Right cardiac atrium (tissue), 5 donors: ENCODE data around the gene RASSF5. TPM values are rescaled to one million over a fixed set of nuclear protein-coding genes. Genes with fewer than 3 reads are reported as not detected.

Experiments
- ATAC-seq, 2 donors: fragments of 200-7000 bp; cut with Tn5 transposase; one replicate each; pipeline versions ENCODE4 v1.8.0 to v1.9.1; 2020; ENCODE audit warnings: moderate library complexity in 2 of 2, mild to moderate bottlenecking in 1 of 2
- DNase-seq, 3 donors: peaks; one replicate each; pipeline ENCODE4 v3.0.0-alpha.2; 2020
- H3K27ac ChIP-seq: one replicate; pipeline ENCODE4 v1.5.1; 2013; ENCODE audit warnings: mild to moderate bottlenecking, low read length, control low read depth, moderate library complexity
- H3K27me3 ChIP-seq: one replicate; pipeline ENCODE4 v1.6.1; 2013; ENCODE audit not compliant: control insufficient read depth, insufficient read depth
- H3K4me1 ChIP-seq: one replicate; pipeline ENCODE4 v1.6.1; 2013; ENCODE audit warnings: low read length; ENCODE audit not compliant: control insufficient read depth, insufficient read depth
- H3K4me3 ChIP-seq: one replicate; pipeline ENCODE4 v1.5.1; 2013; ENCODE audit warnings: low read length, control low read depth
- H3K9me3 ChIP-seq: one replicate; pipeline ENCODE4 v1.6.1; 2013; ENCODE audit warnings: low read length; ENCODE audit not compliant: control insufficient read depth
- WGBS: extraction: QIAGEN DNeasy Blood & Tissue Kit; methylation state at CpG from one replicate; pipeline ENCODE4 v1.1.7; 2013; 5-methylcytosine and 5-hydroxymethylcytosine counted together
- intact Hi-C, 4 donors: fragments of 100-400 bp; cut with DNase I; formaldehyde crosslinking; loops; one replicate each; pipeline versions ENCODE4 v1.11.0 to v1.14.0; 2022 to 2023
- long read RNA-seq, 4 donors: library from polyadenylated mRNA; unstranded; transcript quantifications; one replicate each; pipeline ENCODE4 v2.0.0, GENCODE V29; 2020 to 2021
- polyA plus RNA-seq: library from polyadenylated mRNA; stranded (reverse); fragments of 200-250 nt; gene quantifications from one replicate; pipeline ENCODE4 v1.2.3, GENCODE V29; 2013
- total RNA-seq, 4 donors: library from RNA; stranded (reverse); fragmentation: NEBNext Ultra II Directional; extraction: Animal tissue kit (Norgen Biotek cat#: 25700); gene quantifications; one replicate each; pipeline ENCODE4 v1.2.1, GENCODE V29; 2021
- donor health status: healthy with polysubstance abuse.
- donor health status: DM: no; HTN: yes; CAD: no.
- donor health status: DM: no; HTN: no; CAD: no.
- donor health status: DM: no; HTN: yes; CAD: no; lungs with severe emphysema.
- donor health status: DM: yes; HTN: yes; CAD: no.

RASSF5 gene, protein sequence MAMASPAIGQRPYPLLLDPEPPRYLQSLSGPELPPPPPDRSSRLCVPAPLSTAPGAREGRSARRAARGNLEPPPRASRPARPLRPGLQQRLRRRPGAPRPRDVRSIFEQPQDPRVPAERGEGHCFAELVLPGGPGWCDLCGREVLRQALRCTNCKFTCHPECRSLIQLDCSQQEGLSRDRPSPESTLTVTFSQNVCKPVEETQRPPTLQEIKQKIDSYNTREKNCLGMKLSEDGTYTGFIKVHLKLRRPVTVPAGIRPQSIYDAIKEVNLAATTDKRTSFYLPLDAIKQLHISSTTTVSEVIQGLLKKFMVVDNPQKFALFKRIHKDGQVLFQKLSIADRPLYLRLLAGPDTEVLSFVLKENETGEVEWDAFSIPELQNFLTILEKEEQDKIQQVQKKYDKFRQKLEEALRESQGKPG
- total RNA-seq: 10 to 100 TPM; 17.4 to 29.0 (median 22.0) TPM
- 9.3 TPM for polyA plus RNA-seq
- long read RNA-seq, donor 1, transcript RASSF5-201 (5 exons, 3,496 nt): major isoform, 35 of 47 reads
- long read RNA-seq, donor 1, partial matches to known transcripts: 5 of 47 reads
- long read RNA-seq, donor 1, other reads (novel, unspliced or antisense): 3 of 47 reads
- long read RNA-seq, donor 2, transcript RASSF5-201 (5 exons, 3,496 nt): major isoform, 19 of 33 reads
- long read RNA-seq, donor 2, transcript RASSF5-202 (6 exons, 2,064 nt): minor isoform, 5 of 33 reads
- long read RNA-seq, donor 2, partial matches to known transcripts: 4 of 33 reads
- long read RNA-seq, donor 2, other reads (novel, unspliced or antisense): 5 of 33 reads
- long read RNA-seq, donor 3, transcript RASSF5-201 (5 exons, 3,496 nt): major isoform, 43 of 62 reads
- long read RNA-seq, donor 3, partial matches to known transcripts: 10 of 62 reads
- long read RNA-seq, donor 3, other reads (novel, unspliced or antisense): 8 of 62 reads
- long read RNA-seq, donor 4, transcript RASSF5-201 (5 exons, 3,496 nt): major isoform, 31 of 42 reads
- long read RNA-seq, donor 4, transcript RASSF5-202 (6 exons, 2,064 nt): minor isoform, 7 of 42 reads
- long read RNA-seq, donor 4, partial matches to known transcripts: 1 of 42 reads
- long read RNA-seq, donor 4, other reads (novel, unspliced or antisense): 2 of 42 reads

DNA sequence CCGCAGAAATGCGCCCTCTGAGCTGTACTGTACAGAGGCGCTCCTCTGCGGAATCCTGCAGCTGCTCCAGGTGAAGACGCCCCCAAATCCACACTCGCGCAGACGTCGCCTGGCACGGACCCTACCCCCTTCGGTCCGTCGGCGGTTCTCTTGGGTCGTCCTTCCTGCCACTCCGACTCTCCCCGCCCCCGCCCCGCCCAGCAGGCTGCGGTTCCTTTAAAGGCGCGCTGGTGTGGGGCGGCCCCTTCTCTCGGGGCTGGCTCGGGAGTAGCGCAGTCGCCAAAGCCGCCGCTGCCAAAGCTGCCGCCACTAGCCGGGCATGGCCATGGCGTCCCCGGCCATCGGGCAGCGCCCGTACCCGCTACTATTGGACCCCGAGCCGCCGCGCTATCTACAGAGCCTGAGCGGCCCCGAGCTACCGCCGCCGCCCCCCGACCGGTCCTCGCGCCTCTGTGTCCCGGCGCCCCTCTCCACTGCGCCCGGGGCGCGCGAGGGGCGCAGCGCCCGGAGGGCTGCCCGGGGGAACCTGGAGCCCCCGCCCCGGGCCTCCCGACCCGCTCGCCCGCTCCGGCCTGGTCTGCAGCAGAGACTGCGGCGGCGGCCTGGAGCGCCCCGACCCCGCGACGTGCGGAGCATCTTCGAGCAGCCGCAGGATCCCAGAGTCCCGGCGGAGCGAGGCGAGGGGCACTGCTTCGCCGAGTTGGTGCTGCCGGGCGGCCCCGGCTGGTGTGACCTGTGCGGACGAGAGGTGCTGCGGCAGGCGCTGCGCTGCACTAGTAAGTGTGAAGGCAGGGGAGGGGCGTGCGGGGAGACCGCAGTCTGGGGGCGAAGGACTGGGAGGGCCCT lies at the start of gene RASSF5:
TSS of gene RASSF5 (plus strand) at position 248 of the 846 bp plus-strand sequence. CDS start at position 320, 72 bp downstream.
- Histone ChIP-seq H3K27ac (no peak within 1 kb of the TSS), H3K4me1 (peaks cover 9% of the 10 kb centered on the region)

DNA sequence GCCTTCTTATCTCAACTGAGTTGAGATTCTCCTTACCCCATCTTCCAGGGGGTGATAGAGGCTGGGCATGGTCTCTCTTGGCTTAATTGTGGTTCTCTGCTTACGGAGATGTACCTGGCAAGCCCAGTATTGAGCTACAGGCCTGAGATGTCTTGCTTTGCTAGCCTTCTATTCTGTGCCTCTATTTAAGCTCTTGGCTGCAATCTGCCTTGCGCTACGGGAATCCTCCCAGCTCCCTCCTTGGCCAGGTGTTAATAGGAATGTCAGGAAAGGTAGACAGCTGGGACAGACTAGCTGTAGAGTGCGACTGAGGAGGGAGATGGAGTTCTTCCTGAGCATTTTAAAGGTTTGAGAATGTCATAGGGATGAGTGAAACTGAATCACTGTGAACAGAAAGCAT lies 47.6 kb upstream of the RASSF5 start:
- Histone ChIP-seq H3K4me3 (no peak overlapping the region), H3K9me3 (no peaks in the 10 kb centered on the region), H3K27ac (no peak overlapping the region), H3K27me3 (no peaks in the 10 kb centered on the region), H3K4me1 (peaks cover 7% of the 10 kb centered on the region)
- no peak for DNase-seq
- no peak for ATAC-seq
- 95% methylated on average over 4 of the region's 4 CpGs for WGBS
- intact Hi-C loops: no loop called here

More for the DNA sequence above, at the start of gene RASSF5:
- no peaks in the 10 kb centered on the region for H3K27me3 ChIP-seq
- ATAC-seq (peak; percentile 84 to 89), DNase-seq (peak; percentile 87 to 96 (median 95))
- 1% methylated on average over 97 of the region's 97 CpGs for WGBS
- peak within 1 kb of the TSS; percentile 73 for H3K4me3 ChIP-seq
- H3K9me3 ChIP-seq: no peaks in the 10 kb centered on the region
- intact Hi-C loops: loop anchor here in 1 of 4 donors (5.0 kb wide), 1 partner anchor 35 kb away; no protein-coding TSS in a partner anchor

DNA sequence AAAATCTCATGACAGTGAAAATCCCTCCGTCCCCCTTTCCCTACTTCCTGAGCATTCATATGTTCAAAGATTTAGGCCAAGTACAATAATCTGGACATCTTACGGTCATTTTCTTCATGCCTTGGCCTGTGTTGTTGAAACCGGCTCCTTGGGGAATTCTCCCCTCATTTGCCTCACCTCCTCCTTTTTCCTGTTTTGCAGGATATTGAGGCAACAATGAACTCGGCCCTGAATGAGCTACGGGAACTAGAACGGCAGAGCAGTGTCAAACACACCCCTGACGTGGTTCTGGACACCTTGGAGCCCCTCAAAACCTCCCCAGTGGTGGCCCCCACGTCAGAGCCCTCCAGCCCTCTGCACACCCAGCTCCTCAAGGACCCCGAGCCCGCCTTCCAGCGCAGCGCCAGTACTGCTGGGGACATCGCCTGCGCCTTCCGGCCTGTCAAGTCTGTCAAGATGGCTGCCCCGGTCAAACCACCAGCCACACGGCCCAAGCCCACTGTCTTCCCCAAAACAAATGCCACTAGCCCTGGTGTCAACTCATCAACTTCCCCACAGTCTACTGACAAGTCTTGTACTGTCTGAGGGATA lies 46.4 kb upstream of the RASSF5 start:
- Histone ChIP-seq H3K27me3 (no peaks in the 10 kb centered on the region), H3K4me3 (no peak overlapping the region), H3K27ac (peak overlapping the region; percentile 46), H3K9me3 (no peaks in the 10 kb centered on the region), H3K4me1 (peaks cover 5% of the 10 kb centered on the region)
- peak; percentile 21 to 50 for ATAC-seq
- DNase-seq: peak in 2 of 3 donors; percentile 22 to 59
- intact Hi-C loops: no loop called here
- WGBS: 68% methylated on average over 17 of the region's 17 CpGs

DNA sequence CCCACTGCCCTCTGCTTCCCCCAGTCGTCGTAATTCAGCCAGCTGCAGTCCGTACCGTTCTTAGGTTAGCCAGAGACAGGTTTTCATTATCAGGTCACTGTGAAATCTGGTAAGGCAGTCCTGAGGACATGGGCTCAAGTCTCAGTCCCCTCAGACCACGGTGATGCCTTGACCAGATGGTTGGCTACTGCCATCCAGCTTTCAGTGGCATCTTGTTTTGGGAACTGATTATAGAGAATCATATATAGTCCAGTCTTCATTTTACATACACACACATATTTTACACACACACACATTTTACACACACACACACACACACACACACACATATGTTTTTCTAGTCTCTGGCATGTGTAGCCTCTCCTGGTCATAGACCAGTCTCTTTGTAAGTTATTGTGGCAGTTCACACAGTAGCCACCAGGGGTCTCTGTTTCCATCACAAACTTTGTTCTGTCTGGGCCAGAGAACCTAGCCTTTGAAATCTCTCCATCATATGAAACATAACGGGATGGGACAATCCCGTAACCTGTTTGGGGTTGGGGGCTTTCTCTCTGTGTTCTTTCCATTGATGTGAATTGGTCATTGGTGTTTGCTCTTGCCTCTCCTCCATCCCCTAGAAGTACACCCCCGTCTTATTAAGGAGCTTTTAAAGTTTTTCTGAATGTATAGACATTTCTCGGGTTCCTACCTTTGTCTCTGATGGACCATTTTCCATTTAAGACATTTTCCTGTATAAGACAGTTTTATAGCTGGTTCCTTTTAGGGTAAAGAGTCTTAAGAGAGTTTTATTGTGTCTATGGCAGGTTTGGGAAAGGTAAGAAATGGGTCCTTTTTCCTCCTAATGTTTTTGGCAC lies 45.5 kb upstream of the RASSF5 start:
- 62% methylated on average over 9 of the region's 9 CpGs for WGBS
- ATAC-seq: peak; percentile 57

DNA sequence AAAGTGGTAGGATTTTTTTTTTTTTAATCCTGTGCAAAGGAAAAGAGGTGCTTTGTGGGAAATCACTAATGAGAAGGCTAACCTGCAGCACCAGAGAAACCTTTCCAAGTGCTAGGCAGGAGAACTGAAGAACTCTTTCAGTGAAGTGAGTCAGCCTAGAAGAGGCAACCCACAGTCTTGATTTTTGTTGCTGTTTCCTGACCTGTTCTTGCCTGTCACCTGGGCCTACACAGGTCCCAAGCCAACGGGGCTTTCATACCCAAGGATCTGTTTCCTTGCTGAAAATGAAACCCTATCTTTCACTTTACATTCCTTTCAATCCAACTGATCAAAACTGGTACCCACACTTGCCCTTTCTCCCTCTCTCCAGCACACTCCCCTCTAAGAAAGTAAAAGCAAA lies 44.2 kb upstream of the RASSF5 start:
- H3K9me3 ChIP-seq: no peaks in the 10 kb centered on the region
- peaks cover 11% of the 10 kb centered on the region for H3K4me1 ChIP-seq
- no peak overlapping the region for H3K27ac ChIP-seq
- DNase-seq: no peak
- no peak overlapping the region for H3K4me3 ChIP-seq
- WGBS: 76% methylated on average over 1 of the region's 1 CpG
- ATAC-seq: no peak
- intact Hi-C loops: no loop called here
- no peaks in the 10 kb centered on the region for H3K27me3 ChIP-seq

More for the DNA sequence above, 45.5 kb upstream of the RASSF5 start:
- DNase-seq: peak in 2 of 3 donors; percentile 51 to 73
- Histone ChIP-seq H3K27me3 (no peaks in the 10 kb centered on the region), H3K27ac (no peak overlapping the region), H3K9me3 (no peaks in the 10 kb centered on the region), H3K4me3 (no peak overlapping the region), H3K4me1 (peaks cover 5% of the 10 kb centered on the region)
- intact Hi-C loops: no loop called here

DNA sequence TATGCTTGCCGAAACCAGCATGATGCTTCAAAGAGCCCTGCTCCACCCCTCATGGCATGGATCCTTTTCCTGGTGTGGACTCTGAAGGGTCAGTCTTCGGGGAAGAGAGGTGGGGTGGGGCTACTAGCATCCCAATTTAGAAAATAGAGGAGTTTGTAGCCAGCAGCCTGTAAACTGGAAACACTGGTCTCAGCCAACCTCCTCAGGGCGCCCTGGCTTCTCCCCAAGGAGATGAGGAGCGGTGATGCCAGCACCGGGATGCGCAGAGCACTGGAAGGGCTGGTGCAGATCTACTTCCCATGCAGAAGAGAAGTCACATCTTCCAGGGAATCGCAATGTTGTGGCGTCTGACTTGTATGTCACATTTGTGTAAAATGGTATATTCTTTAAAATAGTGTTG lies 43.4 kb upstream of the RASSF5 start:
- Histone ChIP-seq H3K27ac (no peak overlapping the region), H3K27me3 (no peaks in the 10 kb centered on the region), H3K4me1 (peaks cover 11% of the 10 kb centered on the region), H3K4me3 (no peak overlapping the region), H3K9me3 (no peaks in the 10 kb centered on the region)
- DNase-seq: peak in 1 of 3 donors; percentile 40
- intact Hi-C loops: no loop called here
- WGBS: 88% methylated on average over 8 of the region's 8 CpGs
- no peak for ATAC-seq

DNA sequence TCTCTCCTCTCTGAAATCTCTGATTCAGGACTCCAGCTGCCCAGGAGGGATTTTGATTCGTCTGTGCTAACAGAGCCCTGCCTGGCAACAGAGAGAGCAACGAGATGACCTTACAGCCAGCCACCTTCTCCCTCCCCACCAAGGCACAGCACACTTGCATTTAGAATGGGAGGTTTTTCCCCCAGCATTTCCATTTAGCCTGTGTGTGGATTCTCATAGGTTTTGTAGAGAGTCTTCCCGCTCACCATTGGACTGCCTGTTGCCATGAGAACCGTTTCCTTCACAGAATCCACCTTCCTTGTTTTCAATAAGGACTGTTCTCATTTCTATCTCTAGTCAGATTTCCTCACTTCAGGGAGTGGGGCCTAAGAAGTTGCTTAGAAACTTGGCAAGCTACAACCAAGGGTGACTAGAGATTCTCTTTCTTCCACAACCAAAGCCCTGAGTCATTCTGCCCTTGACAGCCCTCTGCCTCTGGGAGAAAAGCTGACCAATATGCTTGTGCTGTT lies 42.8 kb upstream of the RASSF5 start:
- H3K27ac ChIP-seq: peak overlapping the region; percentile 21
- H3K9me3 ChIP-seq: no peaks in the 10 kb centered on the region
- peak; percentile 60 to 72 for ATAC-seq
- no peaks in the 10 kb centered on the region for H3K27me3 ChIP-seq
- WGBS: 54% methylated on average over 4 of the region's 4 CpGs
- intact Hi-C loops: no loop called here
- no peak overlapping the region for H3K4me3 ChIP-seq
- peak in 1 of 3 donors; percentile 28 for DNase-seq
- H3K4me1 ChIP-seq: peaks cover 11% of the 10 kb centered on the region

DNA sequence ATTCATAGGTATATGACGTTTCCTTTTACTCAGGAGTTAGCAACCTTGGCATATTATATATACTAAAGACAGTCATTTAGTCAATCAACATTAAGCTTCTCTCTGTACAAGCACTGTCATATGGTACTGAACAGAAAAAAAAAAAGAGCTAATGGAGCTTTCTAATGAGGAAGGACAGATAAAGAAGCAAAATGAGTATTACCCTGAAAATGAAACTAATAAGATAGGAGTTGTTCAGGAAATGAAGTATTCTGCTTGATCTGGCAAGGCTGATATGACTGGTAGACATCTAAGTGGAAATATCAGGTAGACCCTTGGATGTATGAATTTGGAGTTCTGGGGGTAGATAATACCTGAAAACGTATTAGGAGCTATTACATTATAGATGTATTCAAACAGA lies 41.4 kb upstream of the RASSF5 start:
- no peak for ATAC-seq
- no peaks in the 10 kb centered on the region for H3K27me3 ChIP-seq
- no peaks in the 10 kb centered on the region for H3K9me3 ChIP-seq
- no peak overlapping the region for H3K27ac ChIP-seq
- peaks cover 11% of the 10 kb centered on the region for H3K4me1 ChIP-seq
- no peak for DNase-seq
- WGBS: 68% methylated on average over 2 of the region's 2 CpGs
- intact Hi-C loops: no loop called here
- H3K4me3 ChIP-seq: no peak overlapping the region
